K562 (cell line): ENCODE measurements around the gene LAMTOR5. TPM values are rescaled to one million over a fixed set of nuclear protein-coding genes. Genes with fewer than 3 reads are reported as not detected.

ENCODE experiments used
- DACH1 ChIP-seq: fragments of 450-650 bp; IDR thresholded peaks from 2 replicates; pipeline ENCODE4 v1.6.1; 2018; ENCODE audit not compliant: partially characterized antibody
- LEF1 ChIP-seq: fragments of 450-650 bp; IDR thresholded peaks from 2 replicates; pipeline ENCODE4 v1.6.1; 2016; ENCODE audit warnings: mild to moderate bottlenecking
- MEF2A ChIP-seq: IDR thresholded peaks from 2 replicates; pipeline ENCODE4 v1.6.1; 2011; ENCODE audit warnings: low read depth, mild to moderate bottlenecking, low read length, moderate library complexity; ENCODE audit not compliant: control insufficient read depth
- MIER1 ChIP-seq: fragments of 450-650 bp; IDR thresholded peaks from 2 replicates; pipeline ENCODE4 v1.6.1; 2016; ENCODE audit warnings: antibody characterized with exemption, mild to moderate bottlenecking, low read depth
- NFE2 ChIP-seq: IDR thresholded peaks from 2 replicates; pipeline ENCODE4 v1.6.1; 2014; ENCODE audit warnings: antibody characterized with exemption, low read depth
- SETDB1 ChIP-seq: IDR thresholded peaks from one replicate; pipeline ENCODE4 v1.6.1; 2012; ENCODE audit warnings: low read length, control low read depth, inconsistent platforms
- SOX6 ChIP-seq: fragments of 450-650 bp; IDR thresholded peaks from 2 replicates; pipeline ENCODE4 v1.6.1; 2014; ENCODE audit warnings: mild to moderate bottlenecking
- ZBTB2 ChIP-seq: fragments of 450-650 bp; IDR thresholded peaks from 2 replicates; pipeline ENCODE4 v1.6.1; 2016; ENCODE audit warnings: antibody characterized with exemption
- ZNF398 ChIP-seq: fragments of 250-450 bp; sonication (Bioruptor Pico); IDR thresholded peaks from 2 replicates; pipeline ENCODE4 v1.8.0; 2021; ENCODE audit warnings: moderate library complexity, mild to moderate bottlenecking, inconsistent platforms
- ZNF764 ChIP-seq: fragments of 250-450 bp; sonication (Bioruptor Pico); IDR thresholded peaks from 2 replicates; pipeline ENCODE4 v1.4.0; 2020; ENCODE audit warnings: low read depth, mild to moderate bottlenecking, moderate library complexity
- polyA plus RNA-seq, 8 experiments: library from polyadenylated mRNA; depleted of rRNA in 4 of 8; stranded (reverse) in 5 of 8; unstranded in 3 of 8; fragments of >200 nt; fragmentation: Nextera tagmentation in 2 of 8; fragmentation: Illumina TruSeq in 1 of 8; extraction: Ambion mirVana in 2 of 8; extraction: Trizol in 1 of 8; gene quantifications; 2 replicates each; pipeline versions ENCODE4 v1.2.1 to v1.2.3, GENCODE V29; 2011 to 2014; ENCODE audit warnings: inconsistent platforms in 1 of 8, missing spikeins in 1 of 8
- total RNA-seq, 7 experiments: library from RNA; depleted of rRNA in 6 of 7; stranded (reverse); fragments of >200 nt in 6 of 7; fragmentation: Illumina TruSeq in 2 of 7; extraction: Trizol in 2 of 7; gene quantifications; 2 replicates each; pipeline versions ENCODE4 v1.2.1 to v1.2.3, GENCODE V29; 2011 to 2021; ENCODE audit warnings: low replicate concordance in 1 of 7
- TF ChIP-seq, protein P1 (sequence below): fragments of 450-650 bp; IDR thresholded peaks from 2 replicates; pipeline ENCODE4 v1.7.1; 2018; ENCODE audit warnings: mild to moderate bottlenecking, low read depth; ENCODE audit not compliant: partially characterized antibody
- TF ChIP-seq, protein P2 (sequence below), 2 experiments: fragments of 450-650 bp; formaldehyde crosslinking in 1 of 2; IDR thresholded peaks; 2 replicates each; pipeline versions ENCODE4 v1.4.0 to v1.6.1; 2014 to 2020; ENCODE audit warnings: mild to moderate bottlenecking in 2 of 2, borderline replicate concordance in 1 of 2, low read depth in 1 of 2

The LAMTOR5 gene
- total and polyA plus RNA-seq, 9 of the 15 experiments (the other 6 are each of a cell fraction or from before 2014, with no cell fraction given) = 118 to 712 (median 241) TPM

GRCh38 chr1:110407260-110408210 is at the start of gene LAMTOR5 (continued):
- TF ChIP-seq, protein P1, sequence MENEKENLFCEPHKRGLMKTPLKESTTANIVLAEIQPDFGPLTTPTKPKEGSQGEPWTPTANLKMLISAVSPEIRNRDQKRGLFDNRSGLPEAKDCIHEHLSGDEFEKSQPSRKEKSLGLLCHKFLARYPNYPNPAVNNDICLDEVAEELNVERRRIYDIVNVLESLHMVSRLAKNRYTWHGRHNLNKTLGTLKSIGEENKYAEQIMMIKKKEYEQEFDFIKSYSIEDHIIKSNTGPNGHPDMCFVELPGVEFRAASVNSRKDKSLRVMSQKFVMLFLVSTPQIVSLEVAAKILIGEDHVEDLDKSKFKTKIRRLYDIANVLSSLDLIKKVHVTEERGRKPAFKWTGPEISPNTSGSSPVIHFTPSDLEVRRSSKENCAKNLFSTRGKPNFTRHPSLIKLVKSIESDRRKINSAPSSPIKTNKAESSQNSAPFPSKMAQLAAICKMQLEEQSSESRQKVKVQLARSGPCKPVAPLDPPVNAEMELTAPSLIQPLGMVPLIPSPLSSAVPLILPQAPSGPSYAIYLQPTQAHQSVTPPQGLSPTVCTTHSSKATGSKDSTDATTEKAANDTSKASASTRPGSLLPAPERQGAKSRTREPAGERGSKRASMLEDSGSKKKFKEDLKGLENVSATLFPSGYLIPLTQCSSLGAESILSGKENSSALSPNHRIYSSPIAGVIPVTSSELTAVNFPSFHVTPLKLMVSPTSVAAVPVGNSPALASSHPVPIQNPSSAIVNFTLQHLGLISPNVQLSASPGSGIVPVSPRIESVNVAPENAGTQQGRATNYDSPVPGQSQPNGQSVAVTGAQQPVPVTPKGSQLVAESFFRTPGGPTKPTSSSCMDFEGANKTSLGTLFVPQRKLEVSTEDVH = peak; percentile 94
- TF ChIP-seq, protein P2, sequence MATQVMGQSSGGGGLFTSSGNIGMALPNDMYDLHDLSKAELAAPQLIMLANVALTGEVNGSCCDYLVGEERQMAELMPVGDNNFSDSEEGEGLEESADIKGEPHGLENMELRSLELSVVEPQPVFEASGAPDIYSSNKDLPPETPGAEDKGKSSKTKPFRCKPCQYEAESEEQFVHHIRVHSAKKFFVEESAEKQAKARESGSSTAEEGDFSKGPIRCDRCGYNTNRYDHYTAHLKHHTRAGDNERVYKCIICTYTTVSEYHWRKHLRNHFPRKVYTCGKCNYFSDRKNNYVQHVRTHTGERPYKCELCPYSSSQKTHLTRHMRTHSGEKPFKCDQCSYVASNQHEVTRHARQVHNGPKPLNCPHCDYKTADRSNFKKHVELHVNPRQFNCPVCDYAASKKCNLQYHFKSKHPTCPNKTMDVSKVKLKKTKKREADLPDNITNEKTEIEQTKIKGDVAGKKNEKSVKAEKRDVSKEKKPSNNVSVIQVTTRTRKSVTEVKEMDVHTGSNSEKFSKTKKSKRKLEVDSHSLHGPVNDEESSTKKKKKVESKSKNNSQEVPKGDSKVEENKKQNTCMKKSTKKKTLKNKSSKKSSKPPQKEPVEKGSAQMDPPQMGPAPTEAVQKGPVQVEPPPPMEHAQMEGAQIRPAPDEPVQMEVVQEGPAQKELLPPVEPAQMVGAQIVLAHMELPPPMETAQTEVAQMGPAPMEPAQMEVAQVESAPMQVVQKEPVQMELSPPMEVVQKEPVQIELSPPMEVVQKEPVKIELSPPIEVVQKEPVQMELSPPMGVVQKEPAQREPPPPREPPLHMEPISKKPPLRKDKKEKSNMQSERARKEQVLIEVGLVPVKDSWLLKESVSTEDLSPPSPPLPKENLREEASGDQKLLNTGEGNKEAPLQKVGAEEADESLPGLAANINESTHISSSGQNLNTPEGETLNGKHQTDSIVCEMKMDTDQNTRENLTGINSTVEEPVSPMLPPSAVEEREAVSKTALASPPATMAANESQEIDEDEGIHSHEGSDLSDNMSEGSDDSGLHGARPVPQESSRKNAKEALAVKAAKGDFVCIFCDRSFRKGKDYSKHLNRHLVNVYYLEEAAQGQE (IDR thresholded peaks at IDR 0.05; ENCODE audit: borderline replicate concordance) = no peak
- TF ChIP-seq, protein P2 (CRISPR knock-in tag; IDR thresholded peaks at IDR 0.05; ENCODE audit: low read depth) = no peak; the same call in none of the 2 replicates
- TF ChIP-seq DACH1 (peak; percentile 7), NFE2 (peak; percentile 42; the same call in 1 of the 2 replicates), MIER1 (no peak), SETDB1 (peak; percentile 82), MEF2A (no peak), ZNF398 (no peak), ZNF764 (CRISPR knock-in tag) (no peak), SOX6 (peak; percentile 76), LEF1 (no peak), ZBTB2 (peak; percentile 81)
